KOPT-K1 (cell line): ENCODE measurements around the gene COL6A3.

Experiments used
- H3K27ac ChIP-seq: fragments of 200-600 bp; sonication (generic); 2 replicates; pipeline ENCODE4 v1.5.1; 2016; ENCODE audit warnings: antibody characterized with exemption, mild to moderate bottlenecking, low read depth, low read length; ENCODE audit not compliant: poor library complexity, severe bottlenecking
- H3K36me3 ChIP-seq: fragments of 200-600 bp; sonication (generic); 2 replicates; pipeline ENCODE4 v1.5.1; 2017; ENCODE audit warnings: antibody characterized with exemption, mild to moderate bottlenecking, low read length, moderate library complexity; ENCODE audit not compliant: insufficient read depth
- H3K9me3 ChIP-seq: fragments of 200-600 bp; sonication (generic); 2 replicates; pipeline ENCODE4 v1.5.1; 2017; ENCODE audit warnings: antibody characterized with exemption, low read length, mild to moderate bottlenecking; ENCODE audit not compliant: insufficient read depth, poor library complexity, severe bottlenecking

Gene COL6A3

DNA sequence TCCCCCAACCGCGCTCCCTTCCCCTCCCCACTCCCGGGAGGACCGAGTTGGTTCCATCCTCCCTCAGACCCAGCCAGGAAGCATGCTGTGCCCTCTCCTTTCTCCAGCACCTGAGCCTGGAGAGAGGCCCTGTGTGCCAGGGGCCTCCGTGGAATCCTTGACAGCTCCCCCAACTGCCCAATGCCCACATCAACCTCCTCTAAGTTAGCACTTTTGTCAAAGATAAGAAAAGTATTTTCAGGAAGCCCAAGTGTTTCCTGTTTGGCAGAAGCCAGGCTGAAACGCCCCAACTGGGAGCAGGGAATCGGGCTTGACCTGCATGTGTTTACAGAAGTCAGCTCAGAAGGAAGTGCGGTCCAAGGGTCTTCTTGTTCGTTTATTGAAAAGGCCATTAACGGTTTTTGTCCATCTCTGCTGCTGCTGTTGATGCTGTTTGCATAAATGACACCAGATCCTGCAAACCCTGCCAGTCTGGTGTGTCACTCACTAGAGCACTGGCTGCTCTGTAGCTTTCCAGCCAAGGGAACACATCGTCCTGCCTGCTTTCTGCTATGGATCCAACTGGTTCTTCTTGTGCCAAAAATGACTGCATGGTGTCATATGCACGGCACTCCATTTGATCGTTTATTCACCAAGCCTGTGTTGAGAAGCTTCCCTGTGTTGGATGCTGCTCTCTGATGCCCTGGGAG is 35.4 kb upstream of the COL6A3 start:
- no peaks in the 10 kb centered on the region for H3K36me3 ChIP-seq
- peaks cover 4% of the 10 kb centered on the region for H3K9me3 ChIP-seq
- no peak overlapping the region for H3K27ac ChIP-seq

GRCh38 chr2:237448626-237449025 is 34.7 kb upstream of the COL6A3 start:
- Histone ChIP-seq H3K36me3 (no peaks in the 10 kb centered on the region), H3K9me3 (no peaks in the 10 kb centered on the region), H3K27ac (no peak overlapping the region)

- no peak overlapping the region for H3K27ac ChIP-seq
- no peaks in the 10 kb centered on the region for H3K9me3 ChIP-seq
- H3K36me3 ChIP-seq: no peaks in the 10 kb centered on the region
Observed at GRCh38 chr2:237448171-237448570, 34.2 kb upstream of the COL6A3 start.

DNA sequence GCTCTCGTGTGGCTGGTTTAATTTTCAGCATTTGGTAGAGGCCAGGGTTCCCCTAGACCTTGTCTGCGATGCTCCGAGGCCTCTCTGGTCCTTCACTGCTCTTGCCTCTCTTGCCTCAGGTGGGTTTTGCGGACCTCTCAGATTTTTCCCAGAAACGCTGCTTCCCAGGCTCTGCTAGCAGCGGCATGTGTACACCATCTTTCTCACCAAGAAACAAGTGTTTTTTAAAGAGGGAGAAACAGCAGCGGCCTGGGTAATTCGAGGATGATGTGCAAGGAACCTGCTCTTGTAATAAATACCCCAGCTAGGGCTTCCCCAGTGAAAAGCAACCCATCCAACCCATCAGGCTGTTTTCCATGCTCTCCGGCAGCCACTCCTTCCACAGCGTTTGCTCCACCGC is 33.5 kb upstream of the COL6A3 start:
- Histone ChIP-seq H3K36me3 (no peaks in the 10 kb centered on the region), H3K9me3 (no peaks in the 10 kb centered on the region), H3K27ac (no peak overlapping the region)

DNA sequence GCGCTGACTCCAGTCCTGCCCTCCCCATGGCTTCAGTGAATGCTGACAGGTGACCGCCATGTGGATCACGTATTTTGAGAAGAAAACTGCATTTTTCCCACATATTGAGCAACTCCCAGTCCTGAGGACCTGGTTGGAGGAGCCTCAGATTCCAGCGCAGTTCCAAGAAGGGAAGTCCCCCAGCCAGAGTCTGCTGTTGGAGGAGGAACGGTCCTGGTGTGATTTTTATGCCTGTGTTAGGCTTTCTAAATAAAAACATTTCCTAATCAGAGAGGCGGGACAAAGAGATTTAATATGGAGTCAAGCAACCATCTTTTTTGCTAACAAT is 32.3 kb upstream of the COL6A3 start:
- H3K36me3 ChIP-seq: no peaks in the 10 kb centered on the region
- no peak overlapping the region for H3K27ac ChIP-seq
- no peaks in the 10 kb centered on the region for H3K9me3 ChIP-seq

GRCh38 chr2:237445611-237446337 is 31.8 kb upstream of the COL6A3 start:
- no peaks in the 10 kb centered on the region for H3K9me3 ChIP-seq
- no peaks in the 10 kb centered on the region for H3K36me3 ChIP-seq
- H3K27ac ChIP-seq: no peak overlapping the region

DNA sequence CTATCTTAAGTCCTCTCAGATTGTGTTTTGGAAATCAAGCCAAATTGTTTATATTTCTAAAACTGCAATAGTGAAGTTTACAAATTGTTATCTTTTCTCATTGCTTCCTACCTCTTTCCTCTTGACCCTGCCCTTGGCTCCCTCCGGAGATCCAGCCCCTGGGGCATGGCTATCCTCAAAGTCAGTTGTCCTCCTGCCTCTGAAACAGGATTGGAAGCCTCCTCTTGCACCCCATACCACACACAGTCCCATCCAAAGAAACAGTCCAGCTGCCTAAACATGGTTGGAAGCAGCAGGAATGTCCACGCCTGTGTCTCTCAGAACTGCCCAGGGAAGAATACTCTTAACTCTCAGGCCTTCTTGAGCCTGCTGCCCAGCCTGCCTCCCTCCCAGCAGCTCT is 30.1 kb upstream of the COL6A3 start:
- H3K27ac ChIP-seq: no peak overlapping the region
- H3K9me3 ChIP-seq: no peaks in the 10 kb centered on the region
- no peaks in the 10 kb centered on the region for H3K36me3 ChIP-seq

GRCh38 chr2:237441605-237442274 is 27.8 kb upstream of the COL6A3 start:
- H3K36me3 ChIP-seq: no peaks in the 10 kb centered on the region
- no peak overlapping the region for H3K27ac ChIP-seq
- H3K9me3 ChIP-seq: no peaks in the 10 kb centered on the region

DNA sequence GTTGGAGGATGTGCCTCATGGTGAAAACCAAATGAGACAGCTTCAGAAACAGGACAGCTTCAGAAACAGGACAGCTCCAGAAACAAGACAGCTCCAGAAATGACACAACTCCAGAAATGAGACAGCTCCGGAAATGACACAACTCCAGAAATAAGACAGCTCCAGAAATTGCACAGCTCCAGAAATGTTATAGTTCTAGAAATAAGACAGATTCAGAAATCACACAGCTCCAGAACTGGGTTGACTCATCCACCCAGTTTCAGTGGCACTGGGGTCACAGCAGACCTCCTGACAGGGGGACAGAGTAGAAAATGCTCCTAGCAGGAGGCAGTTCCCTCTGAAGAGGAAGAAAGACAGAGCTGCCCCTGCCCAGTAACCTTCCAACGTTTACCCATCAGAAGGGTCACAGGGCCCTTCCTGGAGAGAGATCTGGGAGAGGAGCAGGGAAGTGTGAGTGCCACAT is 26.9 kb upstream of the COL6A3 start:
- Histone ChIP-seq H3K36me3 (no peaks in the 10 kb centered on the region), H3K9me3 (no peaks in the 10 kb centered on the region), H3K27ac (no peak overlapping the region)

DNA sequence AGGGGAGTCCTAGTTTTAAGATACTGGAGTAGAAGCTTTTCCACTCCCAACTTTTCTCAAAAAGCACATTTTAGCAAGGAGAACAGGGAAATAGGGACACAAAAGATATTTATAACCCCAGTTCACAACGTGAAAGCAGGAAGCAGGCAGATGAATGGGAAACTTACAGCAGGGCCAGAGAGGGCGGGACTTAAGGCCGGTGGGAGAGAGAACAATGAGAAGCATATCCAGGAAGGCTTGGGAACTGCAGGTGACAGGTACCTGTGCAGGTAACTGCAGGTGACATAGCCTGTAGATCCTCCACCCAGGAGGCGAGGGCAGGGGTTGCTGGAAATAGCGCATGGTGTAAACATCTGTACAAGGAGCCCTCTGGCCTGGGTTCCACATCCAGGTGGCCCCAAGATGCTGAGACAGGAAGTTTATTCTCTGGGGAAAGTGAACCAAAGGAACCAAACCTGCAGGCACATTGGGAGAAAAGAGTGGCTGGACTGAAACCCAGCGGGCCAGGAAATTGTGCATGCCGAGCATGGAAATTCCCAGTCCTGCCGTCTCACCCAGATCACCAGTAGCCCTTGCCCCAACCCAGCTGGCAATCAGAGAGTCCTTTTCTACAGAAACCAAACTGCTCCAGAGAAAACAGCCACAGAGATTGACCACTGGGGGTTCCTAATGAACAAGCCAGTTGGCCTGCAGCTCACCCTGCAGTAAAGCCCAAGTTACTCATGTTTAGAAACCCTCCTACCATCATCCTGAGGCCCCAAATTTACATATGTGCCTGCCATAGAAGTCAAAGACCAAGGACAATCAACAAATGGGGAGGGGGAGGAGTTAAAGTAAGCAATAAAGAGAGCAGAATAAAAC is 24.3 kb upstream of the COL6A3 start:
- H3K27ac ChIP-seq: no peak overlapping the region
- H3K9me3 ChIP-seq: no peaks in the 10 kb centered on the region
- no peaks in the 10 kb centered on the region for H3K36me3 ChIP-seq

GRCh38 chr2:237437566-237437965 is 23.6 kb upstream of the COL6A3 start:
- no peak overlapping the region for H3K27ac ChIP-seq
- H3K36me3 ChIP-seq: no peaks in the 10 kb centered on the region
- no peaks in the 10 kb centered on the region for H3K9me3 ChIP-seq

DNA sequence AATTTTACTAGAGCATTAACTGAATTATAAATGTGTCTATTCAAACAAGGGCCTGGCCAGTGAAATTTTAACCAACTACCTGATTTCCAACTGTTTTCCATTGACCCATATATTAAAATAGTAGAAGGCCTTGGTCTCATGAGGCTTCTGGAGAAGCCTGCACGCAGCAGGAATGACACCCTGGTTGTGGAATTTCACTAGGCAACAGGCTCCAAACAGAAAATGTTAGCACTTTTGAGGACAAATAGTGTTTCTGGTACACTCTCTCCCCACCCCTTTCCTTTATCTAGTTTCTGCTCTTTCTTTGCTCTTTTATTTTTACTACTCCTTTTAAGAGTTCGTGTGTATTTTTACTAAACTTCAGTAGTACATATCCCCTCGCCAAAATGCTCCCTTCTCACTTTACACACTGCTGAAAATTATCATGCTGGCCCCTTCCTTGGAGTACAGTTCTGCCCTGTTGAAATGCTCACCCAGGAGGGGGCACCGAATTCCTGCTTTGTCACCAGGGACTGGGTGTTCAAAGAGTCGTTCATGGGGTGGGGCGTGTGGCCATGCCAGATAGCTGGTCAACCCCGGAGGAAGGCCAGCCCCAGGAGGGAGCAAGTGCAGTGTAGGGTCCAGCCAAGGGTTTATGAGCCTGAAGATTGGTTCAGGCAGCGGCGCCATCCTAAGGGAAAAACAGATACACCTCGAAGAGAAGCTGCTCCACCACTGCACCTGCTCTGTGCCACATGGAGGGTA is 22.1 kb upstream of the COL6A3 start:
- Histone ChIP-seq H3K27ac (no peak overlapping the region), H3K36me3 (no peaks in the 10 kb centered on the region), H3K9me3 (no peaks in the 10 kb centered on the region)

- Histone ChIP-seq H3K27ac (no peak overlapping the region), H3K9me3 (peaks cover 6% of the 10 kb centered on the region), H3K36me3 (no peaks in the 10 kb centered on the region)
Observed at GRCh38 chr2:237434866-237435311, 20.9 kb upstream of the COL6A3 start.

- Histone ChIP-seq H3K36me3 (no peaks in the 10 kb centered on the region), H3K9me3 (peaks cover 6% of the 10 kb centered on the region), H3K27ac (no peak overlapping the region)
Observed at GRCh38 chr2:237433920-237434676, 20.1 kb upstream of the COL6A3 start.
